GM21786 (cell line): ENCODE data around the gene DAB1.

Source experiments
- ATAC-seq: cut with Tn5 transposase; IDR thresholded peaks from one replicate; pipeline ENCODE4 v1.9.1; 2021; ENCODE audit not compliant: unreplicated experiment

Gene DAB1

GRCh38 chr1:57418971-57419370 lies 4.9 kb downstream of the DAB1 start:
- ATAC-seq: no peak

- no peak for ATAC-seq
Measured at GRCh38 chr1:57411262-57411661, 12.6 kb downstream of the DAB1 start.

GRCh38 chr1:57410508-57410907 lies 13.4 kb downstream of the DAB1 start:
- no peak for ATAC-seq

DNA sequence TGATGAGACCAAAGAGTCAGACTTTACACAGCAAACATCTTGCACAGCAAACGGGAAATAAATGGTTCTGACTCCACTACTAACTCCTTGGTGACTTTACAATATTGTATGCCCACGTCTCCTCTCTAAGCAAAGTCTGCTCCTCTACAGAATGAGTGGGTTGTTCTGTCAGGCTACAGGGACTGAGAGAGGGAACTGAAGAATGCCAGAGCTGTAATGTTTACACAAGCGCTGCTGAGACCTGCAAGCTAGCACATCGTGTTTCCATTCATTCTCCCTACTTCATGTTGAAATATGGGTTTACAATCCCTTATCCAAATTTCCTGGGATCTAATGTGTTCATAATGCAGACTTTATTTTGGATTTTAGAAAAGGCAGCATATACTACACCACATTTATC lies 15.9 kb downstream of the DAB1 start:
- ATAC-seq: no peak

- ATAC-seq: no peak
Measured at GRCh38 chr1:57406428-57406970, 17.4 kb downstream of the DAB1 start.

- no peak for ATAC-seq
Measured at GRCh38 chr1:57404884-57405283, 19.0 kb downstream of the DAB1 start.

- no peak for ATAC-seq
Measured at GRCh38 chr1:57403201-57403600, 20.7 kb downstream of the DAB1 start.

DNA sequence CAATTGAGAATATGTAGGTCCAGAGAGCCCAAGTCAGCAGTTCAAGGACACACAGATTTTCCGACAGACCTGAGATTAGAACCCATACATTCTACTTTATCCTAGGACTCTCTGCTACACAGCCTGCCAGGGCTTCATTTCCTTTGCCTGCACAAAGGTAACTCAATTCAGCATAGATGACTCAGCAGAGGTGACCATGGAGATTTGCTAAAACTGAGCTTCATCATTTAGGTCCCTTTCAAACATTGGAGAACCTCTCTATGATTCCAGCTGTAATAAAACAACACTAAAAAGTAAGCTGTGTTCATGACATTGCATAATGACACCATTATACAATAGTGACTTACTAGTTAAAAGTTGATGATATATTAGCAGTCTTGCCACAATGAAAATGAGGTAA lies 22.2 kb downstream of the DAB1 start:
- no peak for ATAC-seq

- ATAC-seq: no peak
Measured at GRCh38 chr1:57400048-57400447, 23.8 kb downstream of the DAB1 start.

DNA sequence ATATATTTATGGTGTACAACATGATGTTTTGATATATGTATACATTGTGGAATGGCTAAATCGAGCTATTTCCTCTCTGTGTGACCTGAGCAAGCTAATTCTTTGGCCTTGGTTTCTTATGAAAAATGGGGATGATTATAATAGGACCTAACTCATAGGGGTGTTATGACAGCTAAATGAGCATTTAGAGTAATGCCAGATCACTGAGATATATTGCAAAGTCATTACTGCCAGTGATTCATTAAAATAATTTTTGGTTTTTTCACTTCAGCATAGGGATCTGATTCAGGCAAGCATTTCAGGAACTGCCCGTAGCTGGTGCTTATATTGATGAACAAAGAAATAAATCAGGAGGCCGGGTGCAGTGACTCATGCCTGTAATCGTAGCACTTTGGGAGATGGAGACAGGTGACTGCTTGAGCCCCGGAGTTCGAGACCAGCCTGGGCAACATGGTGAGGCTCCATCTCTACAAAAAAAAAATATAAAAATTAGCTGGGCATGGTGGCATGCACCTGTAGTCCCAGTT lies 30.7 kb downstream of the DAB1 start:
- ATAC-seq: no peak

DNA sequence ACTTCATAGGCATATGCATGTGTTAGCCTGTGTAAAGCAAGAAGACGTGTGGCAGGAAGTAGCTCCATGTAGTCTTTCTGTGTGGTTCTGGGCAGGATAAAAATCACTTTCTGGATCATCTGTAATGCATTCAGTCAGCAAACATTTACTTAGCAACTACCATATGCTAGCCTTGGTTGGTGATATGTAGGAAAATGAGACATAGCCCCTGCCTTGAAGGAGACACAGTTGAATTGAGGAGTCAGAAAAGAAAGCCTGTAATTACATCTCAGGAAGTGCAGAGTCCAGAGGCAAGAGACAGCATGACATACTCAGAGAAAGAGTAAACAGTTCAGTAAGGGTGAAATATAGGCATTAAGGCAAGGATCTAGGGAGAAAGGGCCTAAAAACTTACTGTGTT lies 38.5 kb downstream of the DAB1 start:
- no peak for ATAC-seq

DNA sequence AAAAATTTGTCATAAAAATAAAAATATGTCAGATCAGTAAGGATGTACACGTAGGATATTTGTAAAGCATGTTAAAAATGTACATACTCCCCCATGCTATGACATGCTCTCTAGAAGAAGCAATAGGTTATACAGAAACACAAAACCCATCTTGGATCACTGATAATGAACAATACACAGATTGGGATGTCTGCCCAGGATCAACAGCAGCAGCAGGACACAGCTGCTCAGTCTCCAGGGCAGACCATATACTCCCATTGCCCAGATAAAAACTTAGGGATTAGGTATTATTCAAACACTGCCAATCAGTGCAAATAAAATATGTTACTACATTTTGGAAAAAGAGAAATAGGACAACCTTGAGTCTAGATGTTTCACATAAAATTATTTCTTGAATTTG lies 39.0 kb downstream of the DAB1 start:
- no peak for ATAC-seq

DNA sequence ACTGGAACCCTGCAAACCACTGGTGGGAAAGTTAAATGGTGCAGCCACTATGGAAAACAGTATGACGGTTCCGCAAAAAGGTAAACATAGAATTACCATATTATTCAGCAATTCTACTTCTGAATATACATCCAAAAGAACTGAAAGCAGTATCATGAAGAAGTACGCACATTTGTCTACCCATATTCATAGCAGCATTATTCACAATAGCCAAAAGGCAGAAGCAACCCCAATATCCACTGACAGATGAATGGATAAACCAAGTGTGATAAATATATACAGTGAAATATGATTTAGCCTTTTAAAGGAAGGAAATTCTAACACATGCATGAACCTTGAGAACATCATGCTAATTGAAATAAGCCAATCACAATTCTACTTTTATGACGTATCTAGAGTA lies 39.6 kb downstream of the DAB1 start:
- ATAC-seq: no peak

DNA sequence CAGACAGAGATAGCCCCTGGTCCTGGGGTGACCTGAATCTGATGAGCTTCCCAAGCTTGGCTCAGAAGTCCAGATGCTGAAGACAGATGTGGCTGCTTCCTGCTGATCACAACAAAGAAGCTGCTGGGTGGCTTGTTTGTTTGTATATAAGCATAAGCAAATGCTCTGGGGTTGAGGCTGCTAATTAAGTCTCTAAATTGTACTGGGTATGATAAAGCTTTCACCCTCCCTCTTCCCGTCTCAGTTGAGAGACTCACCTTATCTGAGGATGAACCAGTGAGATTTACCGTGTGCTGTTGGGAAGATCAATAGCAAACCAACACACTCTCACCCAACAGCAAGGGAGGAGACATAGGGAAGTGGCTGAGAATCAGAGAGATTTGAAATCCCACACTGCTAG lies 42.0 kb downstream of the DAB1 start:
- no peak for ATAC-seq

DNA sequence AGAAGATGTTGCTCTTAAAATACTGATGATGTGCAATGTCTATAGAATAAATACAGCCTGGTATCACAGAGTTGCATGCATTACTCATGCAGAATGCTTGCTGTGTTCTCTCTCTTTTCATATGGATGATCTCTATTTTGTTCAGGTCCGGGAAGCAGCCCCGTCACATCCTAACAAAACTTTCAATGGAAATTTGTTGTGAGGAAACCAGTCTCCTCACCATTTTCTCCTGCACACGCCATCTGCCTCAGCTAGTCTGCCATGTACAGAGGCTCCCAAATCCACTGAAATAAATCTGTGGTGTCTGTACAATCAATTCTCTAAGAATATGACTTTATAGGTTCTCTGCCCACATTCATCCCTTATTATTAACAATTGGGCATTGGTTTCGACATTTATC lies 42.4 kb downstream of the DAB1 start:
- ATAC-seq: no peak

GRCh38 chr1:57380923-57381322 lies 42.9 kb downstream of the DAB1 start:
- ATAC-seq: no peak

- no peak for ATAC-seq
Measured at GRCh38 chr1:57378534-57378933, 45.3 kb downstream of the DAB1 start.

- ATAC-seq: no peak
Measured at GRCh38 chr1:57377339-57378139, 46.3 kb downstream of the DAB1 start.

DNA sequence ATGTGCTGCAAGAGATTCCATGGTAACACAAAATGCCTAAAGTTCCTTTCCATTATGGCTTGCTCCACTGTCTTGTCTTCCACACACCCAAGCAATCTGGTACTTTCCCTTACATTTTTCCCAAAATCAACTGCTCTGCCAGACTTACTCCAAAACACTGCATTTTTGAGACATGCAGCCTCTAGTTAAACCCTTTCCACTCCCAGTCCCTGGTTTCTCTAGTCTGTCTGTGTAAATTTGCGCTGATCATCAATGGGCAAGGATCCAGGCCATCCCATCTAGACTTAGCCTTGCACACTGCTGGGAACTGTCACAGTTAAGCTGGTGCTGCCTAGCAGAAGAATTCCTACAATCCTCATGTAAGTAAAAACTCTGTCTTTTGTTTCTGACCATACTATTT lies 47.8 kb downstream of the DAB1 start:
- no peak for ATAC-seq

DNA sequence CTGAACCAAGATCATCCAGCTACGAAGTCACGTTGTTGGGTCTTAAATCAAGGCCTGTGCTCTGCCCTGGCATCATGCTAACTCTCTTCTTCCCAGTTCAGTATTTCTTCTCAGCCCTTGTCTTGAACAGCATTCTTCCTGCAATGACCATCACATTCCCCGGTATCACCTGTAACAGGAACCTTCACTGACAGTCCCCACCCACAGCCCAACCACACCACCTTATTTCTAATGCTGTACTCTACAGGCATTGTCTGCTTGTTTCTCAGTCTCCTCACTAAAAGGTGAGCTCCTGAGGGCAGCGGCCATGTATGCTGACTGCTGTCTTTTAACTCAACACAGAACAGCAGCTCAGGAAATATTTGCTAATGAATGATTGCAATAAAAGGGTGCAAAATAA lies 54.0 kb downstream of the DAB1 start:
- no peak for ATAC-seq

- ATAC-seq: no peak
Measured at GRCh38 chr1:57367945-57368344, 55.9 kb downstream of the DAB1 start.

DNA sequence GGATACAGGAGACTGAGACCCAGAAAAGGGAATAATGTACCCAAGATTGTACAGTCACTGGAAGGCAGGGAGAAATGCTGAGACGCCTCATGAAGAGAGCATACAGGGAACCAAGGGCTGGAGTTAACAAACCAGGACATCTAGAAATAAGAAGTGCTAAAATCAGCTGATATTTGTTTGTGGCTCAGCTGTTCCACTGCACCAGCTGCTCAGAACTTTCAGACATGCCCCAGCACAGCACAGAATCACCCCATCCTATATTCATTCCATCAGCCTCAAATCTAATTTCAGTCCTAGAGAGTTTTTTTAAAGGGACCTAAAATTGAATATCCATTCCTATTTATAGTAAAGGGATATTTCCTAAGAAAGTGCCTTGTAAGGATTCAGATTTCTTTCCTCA lies 60.2 kb downstream of the DAB1 start:
- no peak for ATAC-seq

DNA sequence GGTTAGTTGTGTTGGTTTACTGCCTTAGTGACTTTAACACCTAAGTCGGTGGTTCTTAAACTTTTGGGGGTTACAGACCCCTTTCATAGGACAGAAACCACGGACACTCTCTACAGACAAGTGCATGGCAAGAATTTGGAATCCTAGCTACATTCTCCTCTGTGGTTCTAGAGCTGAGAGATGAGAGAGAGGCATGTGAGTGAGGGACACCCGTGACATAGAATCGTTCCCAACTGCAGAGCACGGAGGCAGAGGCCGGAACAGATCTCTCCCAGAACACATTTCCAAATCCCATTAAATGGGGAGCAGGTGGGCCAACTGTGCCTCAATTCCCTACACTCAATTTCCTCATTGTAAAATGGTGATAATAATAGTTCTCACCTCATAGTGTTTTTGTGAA lies 60.7 kb downstream of the DAB1 start:
- no peak for ATAC-seq
